A549 (cell line): Measurements from ENCODE around the gene SLC26A9.

Experiments
- JUNB ChIP-seq: fragments of >200 bp; sonication (Bioruptor Twin); formaldehyde crosslinking; IDR thresholded peaks from 2 replicates; pipeline ENCODE4 v1.6.1; 2016
- SMC3 ChIP-seq: fragments of >200 bp; sonication (Bioruptor Twin); formaldehyde crosslinking; IDR thresholded peaks from 3 replicates; pipeline ENCODE4 v1.6.1; 2018; ENCODE audit warnings: inconsistent platforms

- no peak for TF ChIP-seq JUNB
- TF ChIP-seq SMC3, result no peak
These were observed 8.5 kb upstream of the SLC26A9 start for GRCh38 chr1:205951746-205952145.
